ENCODE data around the gene B3GALT6.

Gene B3GALT6

DNA sequence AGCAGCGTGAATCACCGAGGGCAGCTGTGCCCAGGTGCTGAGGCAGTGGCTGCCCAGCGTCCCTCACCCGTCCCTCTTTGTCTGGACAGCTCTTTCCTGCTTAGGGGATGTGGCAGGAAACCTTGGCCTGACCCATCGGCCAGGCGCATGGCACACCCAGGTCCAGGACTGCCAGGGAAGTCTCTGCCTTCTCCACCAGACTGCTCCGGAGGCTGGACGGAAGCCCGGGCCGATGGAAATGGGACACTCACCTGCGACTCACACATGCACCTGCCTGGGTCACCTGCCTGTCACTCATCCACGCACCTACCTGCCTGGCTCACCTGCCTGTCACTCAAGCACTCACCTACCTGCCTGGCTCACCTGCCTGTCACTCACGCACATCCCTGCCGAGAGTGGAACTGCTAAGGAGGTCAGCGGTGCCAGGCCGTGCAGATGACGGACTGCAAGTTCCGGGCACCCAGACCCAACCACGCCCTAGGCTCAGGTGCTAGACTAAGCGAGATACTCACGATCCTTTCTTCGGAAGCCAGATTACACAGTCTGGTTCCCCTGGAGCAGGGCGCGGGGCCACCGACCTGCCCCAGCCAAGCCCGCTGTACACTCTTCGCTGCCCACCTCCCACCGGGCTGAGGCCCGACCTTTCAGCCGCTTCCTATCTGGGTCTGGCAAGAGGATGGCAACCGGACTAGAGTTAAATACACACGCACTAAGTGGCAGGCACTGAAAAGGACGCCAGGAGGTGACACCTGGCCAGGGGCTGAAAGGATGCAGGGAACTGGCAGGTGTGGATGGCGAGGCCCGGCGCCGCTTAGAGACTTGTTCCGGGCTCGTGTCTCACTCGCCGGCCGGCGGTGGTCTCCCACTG is 40.5 kb downstream of the B3GALT6 start:
- ChIA-PET CTCF (interaction anchor here (0.6 kb wide), 1 partner anchor 212 kb away, joined by 3 read pairs; no protein-coding TSS in a partner anchor), POLR2A (interaction anchor here (0.9 to 1.1 kb wide), 6 partner anchors 12 to 249 kb away, joined by 3 to 6 read pairs (median 4); no protein-coding TSS in a partner anchor)
- no peak for DNase-seq (ENCODE audit: extremely low spot score)
- TF ChIP-seq, protein P1, sequence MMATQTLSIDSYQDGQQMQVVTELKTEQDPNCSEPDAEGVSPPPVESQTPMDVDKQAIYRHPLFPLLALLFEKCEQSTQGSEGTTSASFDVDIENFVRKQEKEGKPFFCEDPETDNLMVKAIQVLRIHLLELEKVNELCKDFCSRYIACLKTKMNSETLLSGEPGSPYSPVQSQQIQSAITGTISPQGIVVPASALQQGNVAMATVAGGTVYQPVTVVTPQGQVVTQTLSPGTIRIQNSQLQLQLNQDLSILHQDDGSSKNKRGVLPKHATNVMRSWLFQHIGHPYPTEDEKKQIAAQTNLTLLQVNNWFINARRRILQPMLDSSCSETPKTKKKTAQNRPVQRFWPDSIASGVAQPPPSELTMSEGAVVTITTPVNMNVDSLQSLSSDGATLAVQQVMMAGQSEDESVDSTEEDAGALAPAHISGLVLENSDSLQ (IDR thresholded peaks at IDR 0.05): peak; percentile 89
- TF ChIP-seq FOXM1 (IDR thresholded peaks at IDR 0.05; ENCODE audit: borderline replicate concordance): no peak
- no peak for TF ChIP-seq TARDBP (IDR thresholded peaks at IDR 0.05)
- no peak for TF ChIP-seq SP1 (IDR thresholded peaks at IDR 0.05)

DNA sequence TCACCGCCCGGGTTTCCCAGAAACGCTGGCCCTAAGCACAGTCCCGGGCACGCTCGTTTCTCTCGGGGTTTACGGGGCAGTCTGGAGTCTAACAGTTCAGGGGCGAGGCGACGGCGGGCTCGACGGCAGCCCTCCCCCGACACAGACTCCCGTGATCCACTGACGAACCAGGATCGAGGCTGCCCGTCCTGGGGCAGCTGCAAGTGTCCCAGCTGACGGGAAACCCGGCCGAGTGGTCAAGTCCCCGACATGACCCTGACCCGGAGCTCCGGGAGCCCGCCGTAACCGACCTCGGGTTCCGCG is 41.1 kb downstream of the B3GALT6 start:
- DNase-seq (ENCODE audit: extremely low spot score): no peak
- no peak for TF ChIP-seq SP1 (IDR thresholded peaks at IDR 0.05)
- TF ChIP-seq FOXK2 (IDR thresholded peaks at IDR 0.05): no peak
- TF ChIP-seq ZNF384 (IDR thresholded peaks at IDR 0.05): no peak
- no peak for TF ChIP-seq L3MBTL2 (conservative IDR thresholded peaks at IDR 0.05)
- no peak for TF ChIP-seq LEF1 (IDR thresholded peaks at IDR 0.05; ENCODE audit: borderline replicate concordance)
- no peak for TF ChIP-seq NFRKB (IDR thresholded peaks at IDR 0.05)
- no peak for TF ChIP-seq FOXA1 (IDR thresholded peaks at IDR 0.05)
- no peak for TF ChIP-seq ELF4 (IDR thresholded peaks at IDR 0.05)
- TF ChIP-seq TARDBP (IDR thresholded peaks at IDR 0.05): no peak
- no peak for TF ChIP-seq SUZ12 (IDR thresholded peaks at IDR 0.05)
- ChIA-PET CTCF (no interaction called here), POLR2A (interaction anchor here (0.7 to 1.4 kb wide), 9 partner anchors 12 to 250 kb away, joined by 3 to 8 read pairs (median 3); no protein-coding TSS in a partner anchor)

GRCh38 chr1:1273512-1274298 is 41.7 kb downstream of the B3GALT6 start, which contains the start of gene UBE2J2:
TSS of gene UBE2J2 (minus strand) at chr1:1273854. CDS start at chr1:1267992, 5,862 bp downstream.
- CTCF ChIA-PET: no interaction called here
- DNase-seq (ENCODE audit: extremely low spot score): peak; percentile 98
- TF ChIP-seq FOXA1 (IDR thresholded peaks at IDR 0.05): no peak
- TF ChIP-seq L3MBTL2 (conservative IDR thresholded peaks at IDR 0.05): peak; percentile 61
- TF ChIP-seq CTBP1 (IDR thresholded peaks at IDR 0.05; ENCODE audit: borderline replicate concordance): no peak
- POLR2A ChIA-PET: interaction anchor here (0.7 to 1.4 kb wide), 9 partner anchors 12 to 250 kb away, joined by 3 to 8 read pairs (median 3); no protein-coding TSS in a partner anchor

GRCh38 chr1:1274299-1274930 is 42.4 kb downstream of the B3GALT6 start:
- POLR2A ChIA-PET: interaction anchor here (1.0 to 1.4 kb wide), 3 partner anchors 11 to 24 kb away, joined by 3 to 8 read pairs (median 3); no protein-coding TSS in a partner anchor
- CTCF ChIA-PET: no interaction called here
- no peak for DNase-seq (ENCODE audit: extremely low spot score)
- TF ChIP-seq FOXM1 (IDR thresholded peaks at IDR 0.05; ENCODE audit: borderline replicate concordance) (no peak), HDGF (IDR thresholded peaks at IDR 0.05; ENCODE audit: borderline replicate concordance) (no peak), CTBP1 (IDR thresholded peaks at IDR 0.05; ENCODE audit: borderline replicate concordance) (no peak), BHLHE40 (IDR thresholded peaks at IDR 0.05; ENCODE audit: borderline replicate concordance) (no peak), ZNF384 (IDR thresholded peaks at IDR 0.05) (no peak), TARDBP (IDR thresholded peaks at IDR 0.05) (no peak), SP1 (IDR thresholded peaks at IDR 0.05) (no peak), FOXA1 (IDR thresholded peaks at IDR 0.05) (no peak), FOXK2 (IDR thresholded peaks at IDR 0.05) (no peak), L3MBTL2 (conservative IDR thresholded peaks at IDR 0.05) (no peak), ARNT (IDR thresholded peaks at IDR 0.05) (no peak), ELF4 (IDR thresholded peaks at IDR 0.05) (no peak), NFRKB (IDR thresholded peaks at IDR 0.05) (no peak), LEF1 (IDR thresholded peaks at IDR 0.05; ENCODE audit: borderline replicate concordance) (no peak), SUZ12 (IDR thresholded peaks at IDR 0.05) (no peak)
- TF ChIP-seq, protein P1 (IDR thresholded peaks at IDR 0.05): no peak

- ChIA-PET POLR2A (interaction anchor here (1.2 kb wide), 1 partner anchor 24 kb away, joined by 3 read pairs; no protein-coding TSS in a partner anchor), CTCF (no interaction called here)
- no peak for TF ChIP-seq NFRKB (IDR thresholded peaks at IDR 0.05)
- no peak for TF ChIP-seq ZNF384 (IDR thresholded peaks at IDR 0.05)
- TF ChIP-seq FOXK2 (IDR thresholded peaks at IDR 0.05): no peak
- no peak for TF ChIP-seq CTBP1 (IDR thresholded peaks at IDR 0.05; ENCODE audit: borderline replicate concordance)
- TF ChIP-seq ELF4 (IDR thresholded peaks at IDR 0.05): no peak
- TF ChIP-seq FOXM1 (IDR thresholded peaks at IDR 0.05; ENCODE audit: borderline replicate concordance): no peak
- no peak for TF ChIP-seq LEF1 (IDR thresholded peaks at IDR 0.05; ENCODE audit: borderline replicate concordance)
- no peak for TF ChIP-seq ARNT (IDR thresholded peaks at IDR 0.05)
- TF ChIP-seq HDGF (IDR thresholded peaks at IDR 0.05; ENCODE audit: borderline replicate concordance): no peak
- TF ChIP-seq SUZ12 (IDR thresholded peaks at IDR 0.05): no peak
- TF ChIP-seq, protein P1 (IDR thresholded peaks at IDR 0.05): no peak
- no peak for TF ChIP-seq FOXA1 (IDR thresholded peaks at IDR 0.05)
- no peak for DNase-seq (ENCODE audit: extremely low spot score)
Observed at GRCh38 chr1:1274931-1275431, 42.9 kb downstream of the B3GALT6 start.

Data from HEK293T (cell line).